ENCODE results near the gene HDAC4.

Gene HDAC4

DNA sequence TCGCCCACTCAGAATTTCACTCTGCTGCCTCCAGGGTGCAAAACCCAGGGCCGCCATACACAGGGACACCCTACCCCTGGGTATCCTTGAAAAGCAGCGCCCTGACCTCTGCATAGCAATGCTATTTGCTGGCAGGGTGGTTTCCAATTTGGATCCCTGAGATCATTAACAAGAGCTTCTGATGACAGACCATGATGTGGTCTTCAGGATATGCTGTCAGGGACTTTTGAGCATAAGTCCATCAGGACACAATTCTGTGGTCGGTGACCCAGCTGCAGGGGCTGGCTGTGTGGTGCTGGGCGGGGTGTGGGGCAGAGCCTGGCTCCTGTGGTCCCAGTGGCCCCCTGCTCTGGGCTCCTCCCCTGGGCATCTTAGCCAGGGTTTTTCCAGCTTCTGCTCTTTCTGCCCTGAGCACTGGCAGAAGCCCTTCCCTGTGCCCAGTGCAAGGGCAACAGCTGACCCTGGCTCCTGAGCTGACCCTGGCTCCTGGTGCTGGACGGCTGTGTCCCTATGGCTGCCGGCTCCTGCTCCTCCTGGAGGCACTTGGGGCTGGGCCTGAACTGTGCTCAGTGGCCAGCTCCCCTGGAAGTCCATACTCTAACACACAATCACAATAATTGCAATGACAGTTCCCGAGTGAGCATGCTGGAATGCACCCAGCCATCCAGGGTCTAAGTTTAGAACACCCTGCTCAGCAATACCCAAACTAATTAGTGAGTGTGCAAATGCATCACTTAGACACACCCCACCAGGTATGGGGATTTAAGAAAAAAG lies 271.5 kb downstream of the HDAC4 start:
- Mint-ChIP-seq H3K36me3 (ENCODE audit: low read depth) (peaks cover 28% of the 10 kb centered on the region), H3K9me3 (peaks cover 6% of the 10 kb centered on the region), H3K4me3 (no peak overlapping the region), H3K27ac (no peak overlapping the region), H3K27me3 (no peaks in the 10 kb centered on the region), H3K4me1 (ENCODE audit: low read depth) (no peaks in the 10 kb centered on the region)

GRCh38 chr2:239128706-239129105 lies 272.1 kb downstream of the HDAC4 start:
- peaks cover 6% of the 10 kb centered on the region for H3K9me3 Mint-ChIP-seq
- no peaks in the 10 kb centered on the region for H3K4me1 Mint-ChIP-seq (ENCODE audit: low read depth)
- H3K27ac Mint-ChIP-seq, result no peak overlapping the region
- no peaks in the 10 kb centered on the region for H3K27me3 Mint-ChIP-seq
- H3K4me3 Mint-ChIP-seq, result no peak overlapping the region
- H3K36me3 Mint-ChIP-seq (ENCODE audit: low read depth), result peaks cover 34% of the 10 kb centered on the region

DNA sequence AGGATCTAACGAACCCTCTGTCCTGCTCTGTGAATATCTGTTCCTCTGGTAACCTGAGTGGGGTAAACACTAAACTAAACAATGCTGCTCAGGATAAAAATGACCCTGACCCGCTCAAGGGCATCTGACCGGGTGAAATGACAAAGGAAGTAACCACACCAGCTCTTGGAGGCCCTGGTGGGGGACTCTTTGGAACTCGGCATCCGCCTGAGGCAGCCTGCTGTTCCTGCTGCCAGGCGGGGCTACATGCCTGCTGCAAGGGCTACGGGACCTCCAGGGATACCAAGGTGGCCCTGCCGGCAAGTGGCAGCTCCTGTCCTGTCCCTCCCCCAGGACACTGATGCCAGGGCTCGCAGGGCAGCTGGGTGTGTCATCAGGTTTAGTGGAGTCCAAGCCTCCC lies 273.3 kb downstream of the HDAC4 start:
- peaks cover 35% of the 10 kb centered on the region for H3K36me3 Mint-ChIP-seq (ENCODE audit: low read depth)
- no peak overlapping the region for H3K4me3 Mint-ChIP-seq
- H3K4me1 Mint-ChIP-seq (ENCODE audit: low read depth), result no peaks in the 10 kb centered on the region
- H3K27ac Mint-ChIP-seq, result no peak overlapping the region
- no peaks in the 10 kb centered on the region for H3K27me3 Mint-ChIP-seq
- H3K9me3 Mint-ChIP-seq, result peaks cover 6% of the 10 kb centered on the region

DNA sequence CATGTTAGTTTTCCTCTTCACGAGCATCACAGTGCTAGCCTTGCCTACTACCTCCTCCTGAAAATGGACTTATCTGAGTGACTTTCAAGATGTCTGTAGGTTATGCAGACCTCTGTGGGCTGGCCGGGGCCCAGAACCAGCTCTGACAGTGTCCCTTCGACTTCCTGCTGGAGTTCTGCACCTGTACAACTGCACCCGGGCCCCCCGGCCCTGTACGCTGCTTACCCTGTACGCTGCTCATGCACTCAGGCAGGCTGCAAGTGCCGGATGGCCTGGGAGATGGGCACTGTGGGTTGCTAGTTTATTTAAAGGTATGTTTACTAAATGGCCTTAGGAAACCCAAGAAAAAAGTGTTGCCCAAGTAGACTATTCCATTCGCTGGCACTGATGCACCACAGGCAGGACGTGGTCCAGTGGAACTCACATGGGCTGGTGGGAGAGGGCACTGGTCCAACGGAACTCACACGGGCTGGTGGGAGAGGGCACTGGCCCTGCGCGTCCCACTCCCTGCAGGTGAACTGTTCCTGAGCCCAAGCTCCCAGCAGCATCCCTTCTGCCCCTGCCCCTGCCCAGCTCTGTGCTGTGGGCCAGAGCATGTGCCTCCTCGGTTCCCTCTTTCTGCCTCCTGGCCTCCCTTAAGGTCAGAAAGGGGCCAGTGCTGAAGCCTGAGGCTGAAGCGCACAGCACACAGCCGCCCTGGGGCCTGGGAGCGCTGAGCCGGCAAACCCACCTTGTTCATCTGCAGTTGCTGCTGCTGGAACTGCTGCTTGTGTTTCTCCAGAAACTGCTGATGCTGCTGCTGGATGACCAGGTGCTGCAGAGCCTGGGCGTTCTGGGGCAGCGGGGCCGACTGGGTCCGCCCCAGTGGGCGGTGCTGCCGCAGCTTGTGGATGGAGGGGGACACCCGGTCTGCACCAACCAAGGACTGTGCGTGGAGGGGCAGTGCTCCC lies 274.8 kb downstream of the HDAC4 start:
- Mint-ChIP-seq H3K4me3 (no peak overlapping the region), H3K9me3 (peaks cover 6% of the 10 kb centered on the region), H3K36me3 (ENCODE audit: low read depth) (peaks cover 32% of the 10 kb centered on the region), H3K27ac (no peak overlapping the region), H3K27me3 (no peaks in the 10 kb centered on the region), H3K4me1 (ENCODE audit: low read depth) (no peaks in the 10 kb centered on the region)

DNA sequence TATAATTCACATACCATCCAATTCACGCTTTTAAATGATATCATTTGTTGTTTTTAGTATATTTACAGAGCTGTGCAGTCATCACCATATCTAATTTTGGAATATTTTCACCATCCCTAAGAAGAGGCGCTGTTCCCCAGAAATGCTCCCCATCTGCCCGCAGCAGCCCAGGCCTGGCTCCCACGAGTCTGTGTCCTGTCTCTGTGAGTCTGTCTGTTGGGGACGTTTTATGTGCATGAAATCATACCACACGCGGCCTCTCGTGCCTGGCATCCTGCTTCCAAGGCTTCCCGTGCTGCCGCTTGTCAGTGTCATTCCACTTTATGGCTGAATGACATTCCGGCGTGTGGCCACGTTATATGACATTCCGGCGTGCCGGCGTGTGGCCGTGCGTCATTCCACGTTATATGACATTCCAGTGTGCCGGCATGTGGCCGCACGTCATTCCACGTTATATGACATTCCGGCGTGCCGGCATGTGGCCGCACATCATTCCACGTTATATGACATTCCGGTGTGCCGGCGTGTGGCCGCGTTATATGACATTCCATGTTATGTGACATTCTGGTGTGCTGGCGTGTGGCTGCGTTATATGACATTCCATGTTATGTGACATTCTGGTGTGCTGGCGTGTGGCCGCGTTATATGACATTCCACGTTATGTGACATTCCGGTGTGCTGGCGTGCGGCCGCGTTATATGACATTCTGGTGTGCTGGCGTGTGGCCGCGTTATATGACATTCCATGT lies 276.5 kb downstream of the HDAC4 start:
- Mint-ChIP-seq H3K36me3 (ENCODE audit: low read depth) (peaks cover 30% of the 10 kb centered on the region), H3K9me3 (peaks cover 6% of the 10 kb centered on the region), H3K4me3 (no peak overlapping the region), H3K27ac (no peak overlapping the region), H3K27me3 (no peaks in the 10 kb centered on the region), H3K4me1 (ENCODE audit: low read depth) (peaks cover 9% of the 10 kb centered on the region)

DNA sequence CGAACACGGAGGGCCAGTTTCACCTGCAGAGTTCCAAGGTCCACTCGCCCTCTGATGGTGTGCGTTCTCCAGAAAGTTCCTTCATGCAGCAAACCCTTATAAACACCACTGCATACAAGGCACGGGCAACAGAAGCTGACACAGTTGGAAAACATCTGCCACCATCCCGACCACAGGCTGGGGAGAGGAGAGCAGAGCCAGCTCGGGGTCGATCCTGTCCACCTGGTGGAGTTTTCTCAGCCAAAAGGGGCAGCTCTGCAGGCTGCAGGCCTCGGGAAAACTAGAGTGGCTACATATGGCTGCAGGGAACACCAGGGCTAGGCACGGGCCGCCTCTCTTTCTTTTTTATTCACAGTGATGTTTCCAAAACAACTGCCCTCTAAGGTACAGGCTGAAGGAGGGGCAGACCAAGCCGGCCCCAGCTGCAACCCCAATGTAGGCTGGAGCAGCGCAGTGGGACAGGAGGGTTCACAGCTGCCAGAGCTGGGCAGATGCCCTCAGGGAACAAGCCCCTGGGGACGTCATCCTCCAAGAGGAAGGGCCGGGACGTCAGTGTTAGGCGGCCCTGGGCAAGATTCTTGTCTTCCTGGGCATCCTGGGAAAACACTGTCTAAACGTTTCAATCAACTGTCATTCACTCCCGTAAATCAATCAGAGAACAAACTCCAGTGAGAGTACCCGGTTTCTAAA lies 278.3 kb downstream of the HDAC4 start:
- Mint-ChIP-seq H3K27ac (no peak overlapping the region), H3K36me3 (ENCODE audit: low read depth) (peaks cover 27% of the 10 kb centered on the region), H3K9me3 (peaks cover 6% of the 10 kb centered on the region), H3K27me3 (no peaks in the 10 kb centered on the region), H3K4me3 (no peak overlapping the region), H3K4me1 (ENCODE audit: low read depth) (peaks cover 14% of the 10 kb centered on the region)

GRCh38 chr2:239121600-239122012 lies 279.2 kb downstream of the HDAC4 start:
- Mint-ChIP-seq H3K36me3 (ENCODE audit: low read depth) (peaks cover 22% of the 10 kb centered on the region), H3K27ac (no peak overlapping the region), H3K27me3 (no peaks in the 10 kb centered on the region), H3K4me3 (no peak overlapping the region), H3K4me1 (ENCODE audit: low read depth) (peaks cover 14% of the 10 kb centered on the region), H3K9me3 (peaks cover 6% of the 10 kb centered on the region)

DNA sequence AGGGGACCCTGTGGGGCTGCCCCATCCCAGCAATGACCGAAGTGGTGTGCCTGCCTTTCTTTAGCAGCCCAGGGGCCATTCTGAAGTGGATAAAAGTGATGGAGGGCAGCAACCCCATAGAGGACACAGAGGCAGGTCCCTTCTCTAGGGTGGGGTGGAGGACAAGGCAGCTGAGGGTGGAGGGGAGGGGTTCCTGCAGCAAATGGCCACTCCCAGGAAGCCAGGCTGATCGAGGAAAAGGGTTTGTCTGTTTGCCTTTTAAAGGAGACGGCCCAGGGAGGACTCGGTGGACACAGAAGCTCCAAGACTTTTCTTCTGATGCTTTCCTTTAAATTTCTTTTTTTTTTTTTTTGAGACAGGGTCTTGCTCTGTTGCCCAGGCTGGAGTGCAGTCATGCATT lies 280.2 kb downstream of the HDAC4 start:
- Mint-ChIP-seq H3K36me3 (ENCODE audit: low read depth) (peaks cover 20% of the 10 kb centered on the region), H3K4me1 (ENCODE audit: low read depth) (peaks cover 14% of the 10 kb centered on the region), H3K27ac (no peak overlapping the region), H3K27me3 (no peaks in the 10 kb centered on the region), H3K9me3 (peaks cover 6% of the 10 kb centered on the region), H3K4me3 (no peak overlapping the region)

DNA sequence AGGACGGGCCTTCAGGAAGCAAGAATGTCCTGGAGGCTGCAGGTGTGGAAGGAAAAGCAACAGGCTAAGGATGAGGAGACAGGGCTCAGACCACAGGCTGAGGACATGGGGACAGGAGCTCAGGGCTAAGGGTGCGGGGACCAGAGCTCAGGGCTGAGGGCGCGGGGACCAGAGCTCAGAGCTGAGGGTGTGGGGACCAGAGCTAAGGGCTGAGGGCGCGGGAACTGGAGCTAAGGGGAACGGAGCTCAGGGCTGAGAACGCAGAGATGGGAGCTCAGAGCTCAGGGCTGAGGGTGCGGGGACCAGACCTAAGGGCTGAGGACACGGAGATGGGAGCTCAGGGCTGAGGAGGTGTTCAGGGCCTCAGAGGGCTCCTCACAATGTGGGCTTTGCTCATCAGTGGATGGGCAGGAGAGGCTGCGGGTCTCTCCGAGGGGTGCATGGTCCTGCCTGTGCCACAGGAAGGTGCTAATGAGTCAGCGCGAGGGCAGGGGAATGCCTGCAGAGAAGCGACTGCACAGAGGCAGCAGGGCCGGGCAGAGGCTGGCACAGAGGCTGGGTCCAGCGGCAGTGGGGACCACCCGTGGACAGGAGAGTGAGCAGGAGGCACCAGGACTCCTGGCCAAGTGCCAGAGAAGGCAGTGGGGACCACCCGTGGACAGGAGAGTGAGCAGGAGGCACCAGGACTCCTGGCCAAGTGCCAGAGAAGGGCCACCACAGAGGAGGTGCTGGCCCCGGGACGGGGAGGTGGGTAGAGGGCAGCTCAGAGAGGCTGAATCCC lies 281.3 kb downstream of the HDAC4 start:
- H3K9me3 Mint-ChIP-seq, result no peaks in the 10 kb centered on the region
- H3K27me3 Mint-ChIP-seq, result no peaks in the 10 kb centered on the region
- H3K4me1 Mint-ChIP-seq (ENCODE audit: low read depth), result peaks cover 14% of the 10 kb centered on the region
- H3K27ac Mint-ChIP-seq, result no peak overlapping the region
- H3K36me3 Mint-ChIP-seq (ENCODE audit: low read depth), result peaks cover 9% of the 10 kb centered on the region
- no peak overlapping the region for H3K4me3 Mint-ChIP-seq

GRCh38 chr2:239118675-239119211 lies 282.1 kb downstream of the HDAC4 start:
- no peak overlapping the region for H3K4me3 Mint-ChIP-seq
- H3K27ac Mint-ChIP-seq, result no peak overlapping the region
- H3K27me3 Mint-ChIP-seq, result no peaks in the 10 kb centered on the region
- H3K9me3 Mint-ChIP-seq, result no peaks in the 10 kb centered on the region
- peaks cover 14% of the 10 kb centered on the region for H3K4me1 Mint-ChIP-seq (ENCODE audit: low read depth)
- H3K36me3 Mint-ChIP-seq (ENCODE audit: low read depth), result peaks cover 2% of the 10 kb centered on the region

GRCh38 chr2:239118264-239118663 lies 282.6 kb downstream of the HDAC4 start:
- Mint-ChIP-seq H3K4me3 (no peak overlapping the region), H3K27ac (no peak overlapping the region), H3K27me3 (no peaks in the 10 kb centered on the region), H3K4me1 (ENCODE audit: low read depth) (peaks cover 14% of the 10 kb centered on the region), H3K9me3 (no peaks in the 10 kb centered on the region), H3K36me3 (ENCODE audit: low read depth) (no peaks in the 10 kb centered on the region)

DNA sequence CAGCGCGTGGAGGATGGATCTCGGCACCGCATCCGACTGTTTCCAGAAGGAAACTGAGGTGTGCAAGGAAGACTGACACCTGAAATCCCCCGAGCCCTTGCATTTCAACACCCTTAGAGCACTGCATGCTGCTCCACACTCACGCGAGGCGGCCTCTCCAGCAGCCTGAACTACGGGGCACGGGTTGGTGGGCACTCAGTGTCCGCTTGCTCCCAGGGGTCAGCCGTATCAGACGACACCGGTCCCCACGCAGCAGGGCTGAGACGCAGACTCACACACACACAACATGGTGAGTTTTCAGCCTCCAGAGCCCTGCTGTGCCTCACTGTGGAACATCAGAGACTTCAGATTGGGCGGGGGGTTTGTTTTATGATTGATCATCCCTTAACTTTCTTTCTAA lies 283.0 kb downstream of the HDAC4 start:
- Mint-ChIP-seq H3K9me3 (no peaks in the 10 kb centered on the region), H3K4me3 (no peak overlapping the region), H3K27ac (no peak overlapping the region), H3K36me3 (ENCODE audit: low read depth) (no peaks in the 10 kb centered on the region), H3K4me1 (ENCODE audit: low read depth) (peaks cover 14% of the 10 kb centered on the region), H3K27me3 (no peaks in the 10 kb centered on the region)

GRCh38 chr2:239116456-239117246 lies 284.2 kb downstream of the HDAC4 start:
- Mint-ChIP-seq H3K27ac (no peak overlapping the region), H3K9me3 (no peaks in the 10 kb centered on the region), H3K36me3 (ENCODE audit: low read depth) (no peaks in the 10 kb centered on the region), H3K4me3 (no peak overlapping the region), H3K27me3 (no peaks in the 10 kb centered on the region), H3K4me1 (ENCODE audit: low read depth) (peaks cover 14% of the 10 kb centered on the region)

All from stimulated activated naive CD8-positive, alpha-beta T cell treated with anti-CD3 and anti-CD28 coated beads, Interleukin-15, Interleukin-2, amounts not matched to agents 100 ng/mL and 50 ng/mL, for 24 hours (primary cell).